HG02588 (cell line): ENCODE data around the gene SNAPC4.

ENCODE experiments used
- ATAC-seq: cut with Tn5 transposase; IDR thresholded peaks from one replicate; pipeline ENCODE4 v1.9.1; 2021; ENCODE audit warnings: mild to moderate bottlenecking, moderate library complexity; ENCODE audit not compliant: unreplicated experiment

Gene SNAPC4

GRCh38 chr9:136400038-136400834 is at the start of gene SNAPC4:
Gene SNAPC4 (minus strand): TSS chr9:136400170. CDS start chr9:136398428, 1,742 bp downstream.
- peak; percentile 73 for ATAC-seq

DNA sequence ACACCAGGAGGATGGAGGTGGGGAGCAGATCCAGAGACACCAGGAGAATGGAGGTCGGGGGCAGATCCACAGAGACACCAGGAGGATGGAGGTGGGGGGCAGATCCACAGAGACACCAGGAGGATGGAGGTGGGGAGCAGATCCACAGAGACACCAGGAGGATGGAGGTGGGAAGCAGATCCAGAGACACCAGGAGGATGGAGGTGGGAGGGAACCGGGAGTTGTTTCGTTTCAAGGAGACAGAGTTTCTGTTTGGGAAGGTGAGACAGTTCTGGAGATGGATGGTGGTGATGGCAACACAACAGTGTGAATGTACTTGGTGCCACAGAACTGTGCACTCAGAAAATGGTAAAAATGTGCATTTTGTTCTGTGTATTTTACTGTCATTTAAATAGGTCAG is 48.7 kb upstream of the SNAPC4 start:
- ATAC-seq, result no peak

DNA sequence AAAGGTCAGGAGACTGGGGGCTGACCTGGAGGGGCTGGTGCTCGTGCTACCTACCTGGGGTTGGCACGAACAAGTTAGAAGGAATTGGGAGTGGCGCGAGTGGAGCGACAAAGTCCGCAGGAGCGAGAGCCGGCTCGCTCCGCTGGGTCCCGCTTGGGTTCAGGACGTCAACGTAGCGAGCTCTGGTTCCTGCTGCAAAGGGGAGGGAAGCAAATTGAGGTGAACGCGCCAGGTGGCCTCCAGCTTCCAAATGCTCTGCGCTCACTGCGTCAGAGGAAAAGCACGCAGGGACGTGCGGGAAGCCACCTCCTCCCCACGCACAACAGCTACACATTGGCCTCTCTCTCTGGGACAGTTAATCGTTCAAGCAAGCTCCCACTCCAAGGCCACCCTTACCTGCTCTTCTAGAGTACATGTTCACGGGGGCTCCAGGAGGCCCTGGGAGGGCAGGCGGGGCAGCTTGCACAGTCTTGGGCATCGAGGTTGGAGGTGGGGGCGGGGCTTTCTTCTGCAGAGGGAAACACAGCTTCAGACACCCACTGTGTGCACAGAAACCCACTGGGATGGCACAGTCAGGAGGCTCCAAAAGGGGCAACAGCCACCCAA is 47.3 kb upstream of the SNAPC4 start:
- ATAC-seq, result no peak

DNA sequence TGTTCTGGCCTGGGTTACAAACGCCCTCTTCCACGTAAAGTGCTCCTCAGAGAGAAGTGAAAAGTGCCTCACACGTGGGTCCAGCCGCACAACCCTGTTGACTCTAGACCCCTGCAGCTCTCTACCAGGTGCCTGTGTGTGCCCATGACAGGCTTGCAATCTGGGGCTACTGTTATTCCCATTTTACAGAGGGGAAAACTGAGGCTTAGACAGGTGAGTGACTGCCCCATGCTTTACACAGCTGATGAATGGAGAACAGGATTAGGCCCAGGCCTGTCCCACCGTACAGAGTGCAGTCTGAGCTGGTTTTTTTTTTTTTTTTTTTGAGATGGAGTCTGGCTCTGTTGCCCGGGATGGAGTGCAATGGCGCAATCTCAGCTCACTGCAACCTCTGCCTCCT is 45.8 kb upstream of the SNAPC4 start:
- ATAC-seq, result no peak

GRCh38 chr9:136444102-136444501 is 44.1 kb upstream of the SNAPC4 start:
- ATAC-seq, result no peak

DNA sequence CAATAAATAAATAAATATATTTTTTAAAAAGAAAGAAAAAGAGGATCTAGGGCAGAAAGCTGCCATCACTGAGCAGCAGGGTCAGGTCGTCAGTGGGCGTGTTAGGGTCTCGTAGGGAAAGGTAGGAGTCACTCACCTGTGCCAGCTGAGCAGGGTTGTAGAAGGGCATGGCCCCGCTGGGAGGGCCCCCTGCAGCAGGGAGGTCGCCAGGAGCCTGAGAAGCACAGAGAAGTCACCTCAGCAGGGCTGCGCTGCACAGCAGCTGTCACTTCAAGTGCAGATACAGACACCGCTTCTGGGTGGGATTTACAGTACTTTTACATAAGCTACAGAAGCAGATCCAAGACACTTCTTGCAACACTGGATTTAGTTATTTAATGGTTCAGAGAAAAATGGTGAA is 43.7 kb upstream of the SNAPC4 start:
- no peak for ATAC-seq

DNA sequence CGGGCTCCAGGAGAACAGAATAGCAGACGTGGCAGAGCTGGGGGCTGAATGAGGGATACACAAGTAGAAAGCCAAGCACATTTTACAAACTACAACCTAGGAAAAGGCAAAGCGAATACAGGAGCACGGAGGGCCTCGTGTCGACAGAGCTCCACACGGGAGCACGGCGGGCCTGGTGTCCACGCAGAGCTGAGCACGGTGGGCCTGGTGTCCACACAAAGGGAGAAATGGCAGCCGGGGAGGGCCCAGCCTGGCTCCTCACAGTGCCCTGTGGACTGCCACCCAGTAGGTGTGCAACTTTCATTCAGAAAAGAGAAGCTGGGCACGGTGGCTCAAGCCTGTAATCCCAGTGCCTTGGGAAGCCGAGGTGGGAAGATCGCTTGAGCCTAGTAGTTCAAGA is 43.1 kb upstream of the SNAPC4 start:
- ATAC-seq, result no peak

GRCh38 chr9:136442265-136442664 is 42.3 kb upstream of the SNAPC4 start:
- no peak for ATAC-seq

- no peak for ATAC-seq
These were observed 41.8 kb upstream of the SNAPC4 start for GRCh38 chr9:136441681-136442245.

GRCh38 chr9:136441191-136441680 is 41.3 kb upstream of the SNAPC4 start:
- no peak for ATAC-seq

- peak; percentile 66 for ATAC-seq
These were observed 39.8 kb upstream of the SNAPC4 start, which contains the start of gene INPP5E for GRCh38 chr9:136439481-136440408. Gene INPP5E (minus strand): TSS chr9:136439845. CDS start chr9:136439419, 426 bp downstream.

DNA sequence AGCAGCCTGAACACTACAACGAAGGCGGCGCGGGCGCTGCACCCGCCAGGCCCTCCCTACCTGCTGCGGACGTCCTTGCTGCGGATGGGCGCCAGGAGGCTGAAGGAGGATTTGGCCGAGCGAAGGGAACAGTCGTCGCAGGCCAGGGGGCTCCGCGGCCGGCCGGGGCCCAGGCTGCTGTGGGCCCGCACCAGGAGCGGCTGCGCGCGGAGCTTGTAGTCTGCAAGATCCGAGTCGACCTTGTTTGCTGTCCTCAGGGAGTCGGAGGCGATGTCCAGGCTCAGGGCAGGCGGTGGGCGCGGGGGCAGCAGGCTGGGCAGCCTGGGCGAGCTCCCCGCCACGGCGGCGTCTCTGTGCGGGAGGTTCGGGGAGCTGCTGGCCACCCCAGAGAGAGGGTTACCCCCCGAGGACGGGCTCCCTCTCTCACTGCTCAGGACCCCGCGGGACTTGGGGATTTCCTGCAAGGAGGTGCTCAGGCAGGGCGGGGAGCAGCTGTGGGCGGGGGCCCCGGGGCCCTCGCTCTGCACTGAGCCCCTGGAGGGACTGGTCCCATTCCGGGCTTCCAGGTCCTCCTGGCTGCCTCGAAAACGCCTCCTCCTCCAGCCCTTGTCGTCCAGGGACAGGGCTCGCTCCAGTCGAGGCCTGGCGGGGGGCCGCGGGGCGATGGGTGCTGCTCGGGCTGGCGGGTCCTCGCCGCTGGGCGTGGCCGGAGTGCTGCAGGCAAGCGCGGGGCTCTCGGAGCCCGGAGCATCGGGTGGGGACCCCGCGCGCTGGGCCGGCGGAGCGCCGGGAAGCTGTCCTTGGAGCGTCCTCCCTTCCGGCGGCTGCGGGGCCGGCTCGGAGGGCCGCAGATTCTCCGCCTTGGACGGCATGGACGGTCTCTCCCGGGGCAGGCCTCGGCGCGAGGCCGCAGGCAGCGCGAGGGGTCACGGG is 38.8 kb upstream of the SNAPC4 start:
- ATAC-seq, result peak; percentile 37

DNA sequence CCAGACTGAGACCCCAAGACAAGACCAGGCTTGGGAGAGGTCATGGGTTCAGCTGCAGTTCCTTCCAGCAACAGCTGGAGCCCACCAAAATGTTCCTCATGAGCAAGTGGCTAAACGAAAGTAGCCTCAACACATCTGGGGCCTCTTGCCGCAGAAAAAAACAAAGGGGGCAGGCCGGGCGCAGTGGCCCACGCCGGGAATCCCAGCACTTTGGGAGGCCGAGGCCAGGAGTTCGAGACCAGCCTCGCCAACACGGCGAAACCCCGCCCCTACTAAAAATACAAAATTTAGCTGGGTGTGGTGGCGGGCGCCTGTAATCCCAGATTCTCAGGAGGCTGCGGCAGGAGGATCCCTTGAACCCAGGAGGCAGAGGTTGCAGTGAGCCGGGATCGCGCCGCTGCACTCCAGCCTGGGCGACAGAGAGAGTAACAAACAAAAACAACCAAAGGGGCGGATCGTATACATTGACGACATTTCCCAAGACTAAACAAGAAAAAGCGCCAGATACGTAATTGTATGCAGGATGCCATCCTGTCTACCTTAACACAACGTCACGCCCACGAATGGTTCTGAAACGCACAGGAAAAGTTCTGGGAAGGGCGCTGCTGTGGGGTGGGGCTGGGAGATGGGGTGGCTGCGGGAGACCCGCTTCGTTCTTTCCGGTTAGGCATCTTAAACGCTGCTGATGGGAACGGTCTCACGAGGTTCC is 38.0 kb upstream of the SNAPC4 start:
- no peak for ATAC-seq

- no peak for ATAC-seq
These were observed 37.5 kb upstream of the SNAPC4 start for GRCh38 chr9:136437430-136437829.

GRCh38 chr9:136436055-136436634 is 36.2 kb upstream of the SNAPC4 start:
- ATAC-seq, result no peak

- no peak for ATAC-seq
These were observed 34.7 kb upstream of the SNAPC4 start for GRCh38 chr9:136434580-136435169.

- ATAC-seq, result no peak
These were observed 34.0 kb upstream of the SNAPC4 start for GRCh38 chr9:136433849-136434579.
